RPMI8226 (cell line): ENCODE measurements around the gene CHD5.

ENCODE experiments used
- DNase-seq: peaks from one replicate; pipeline ENCODE4 v3.0.0-alpha.2; 2015

Gene CHD5

GRCh38 chr1:6108937-6109614, 71.0 kb downstream of the CHD5 start:
- peak; percentile 77 for DNase-seq

DNA sequence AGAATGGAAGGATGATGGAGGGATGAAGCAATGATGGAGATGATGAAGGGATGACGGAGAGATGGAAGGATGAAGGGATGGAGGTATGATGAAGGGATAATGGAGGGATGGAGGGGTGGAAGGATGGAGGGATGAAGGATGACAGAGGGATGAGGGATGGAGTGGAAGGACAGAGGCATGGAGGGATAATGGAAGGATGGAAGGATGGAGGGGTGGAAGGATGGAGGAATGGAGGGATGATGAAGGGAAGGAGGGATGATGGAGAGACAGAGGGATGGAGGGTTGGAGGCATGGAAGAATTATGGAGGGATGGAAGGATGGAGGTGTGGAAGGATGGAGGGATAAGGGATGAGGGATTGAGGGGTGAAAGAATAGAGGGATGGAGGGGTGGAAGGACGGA, 71.6 kb downstream of the CHD5 start:
- no peak for DNase-seq

DNA sequence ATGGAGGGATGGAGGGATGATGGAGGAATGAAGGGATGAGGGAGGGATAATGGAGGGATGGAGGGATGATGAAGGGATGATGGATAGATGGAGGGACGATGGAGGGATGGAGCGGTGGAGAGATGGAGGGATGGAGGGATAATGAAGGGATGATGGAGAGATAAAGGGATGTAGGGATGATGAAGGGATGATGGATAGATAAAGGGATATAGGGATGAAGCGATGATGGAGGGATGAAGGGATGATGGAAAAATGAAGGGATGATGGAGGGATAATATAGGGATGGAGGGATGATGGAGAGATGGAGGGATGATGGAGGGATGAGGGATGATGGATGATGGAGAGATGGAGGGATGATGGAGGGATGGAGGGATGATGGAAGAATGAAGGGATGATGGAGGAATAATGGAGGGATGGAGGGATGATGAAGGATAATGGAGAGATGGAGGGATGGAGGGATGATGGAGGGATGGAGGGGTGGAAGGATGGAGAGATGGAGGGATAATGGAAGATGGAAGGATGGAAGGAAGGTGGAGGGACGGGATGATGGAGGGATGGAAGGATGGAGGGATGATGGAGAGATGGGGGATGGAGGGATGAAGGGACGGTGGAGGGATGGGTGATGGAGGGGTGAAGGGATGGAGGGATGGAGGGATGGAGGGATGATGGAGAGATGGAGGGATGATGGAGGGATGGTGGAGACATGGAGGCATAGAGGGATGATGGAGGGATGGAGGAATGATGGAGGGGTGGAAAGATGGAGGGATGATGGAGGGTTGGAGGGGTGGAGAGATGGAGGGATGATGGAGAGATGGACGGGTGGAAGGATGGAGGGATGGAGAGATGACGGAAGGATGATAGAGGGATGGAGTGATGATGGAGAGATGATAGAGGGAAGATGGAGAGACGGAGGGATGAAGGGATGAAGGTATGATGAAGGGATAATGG, 72.4 kb downstream of the CHD5 start:
- no peak for DNase-seq

- DNase-seq: no peak
These were observed 73.1 kb downstream of the CHD5 start for GRCh38 chr1:6106977-6107376.

DNA sequence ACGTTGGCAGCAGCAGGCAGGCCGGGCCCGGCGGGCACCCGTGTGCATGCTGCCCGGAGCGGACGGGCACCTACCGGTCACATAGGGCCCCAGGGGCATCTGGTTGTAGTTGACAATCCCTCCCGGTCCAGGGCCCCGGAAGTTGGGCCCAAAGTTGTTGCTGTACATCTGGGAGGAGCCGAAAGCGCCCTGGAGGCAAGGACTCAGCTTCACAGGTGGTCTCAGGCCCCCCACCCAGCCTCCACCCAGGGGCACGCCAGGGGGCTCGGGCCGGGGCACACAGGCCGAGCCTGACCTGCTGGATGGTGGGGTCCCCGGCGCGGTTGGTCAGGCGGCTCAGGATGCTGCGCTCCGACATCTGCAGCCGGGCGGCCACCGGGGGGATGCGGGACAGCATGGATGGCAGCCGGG, 73.8 kb downstream of the CHD5 start:
- no peak for DNase-seq

DNA sequence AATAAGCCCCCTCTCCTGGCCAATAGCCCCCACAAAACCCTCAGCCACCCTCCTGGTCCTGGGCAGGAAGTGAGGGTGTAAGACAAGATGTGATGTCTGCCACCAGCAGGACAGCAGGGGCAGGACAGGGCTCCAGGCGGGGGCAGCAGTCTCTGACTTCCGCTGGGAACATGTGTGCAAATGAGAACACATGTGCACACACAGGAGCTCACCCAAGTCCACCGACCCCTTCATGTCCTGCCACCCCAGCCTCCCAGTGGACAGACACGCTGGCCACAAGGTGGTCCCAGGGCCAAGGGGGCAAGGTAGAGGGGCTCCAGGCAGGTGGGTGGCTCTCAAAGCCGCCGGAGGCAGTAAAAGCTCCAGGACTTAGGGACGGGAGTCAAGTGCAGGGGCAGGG, 74.4 kb downstream of the CHD5 start:
- DNase-seq: peak; percentile 42

- peak; percentile 78 for DNase-seq
These were observed 74.9 kb downstream of the CHD5 start for GRCh38 chr1:6105218-6105679.

DNA sequence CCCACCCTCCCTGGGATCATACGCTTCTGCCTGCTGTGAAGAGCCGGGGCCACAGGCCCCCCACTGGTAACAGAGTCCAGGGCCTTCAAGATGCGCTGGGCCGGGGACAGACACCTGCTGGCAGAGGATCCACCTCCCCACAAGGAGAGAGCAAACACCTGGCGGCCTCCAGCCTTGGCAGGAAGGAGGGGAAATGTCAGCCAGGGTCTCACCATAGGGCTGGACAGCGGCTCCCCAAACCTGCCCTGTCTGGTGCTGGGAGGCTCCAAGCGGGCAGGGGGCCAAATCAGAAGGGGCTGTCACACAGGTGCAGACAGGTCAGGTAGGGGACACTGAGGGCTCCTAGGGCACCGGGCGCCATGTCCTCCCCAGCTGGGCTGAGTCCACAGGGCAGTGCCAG, 75.5 kb downstream of the CHD5 start:
- DNase-seq: peak; percentile 68

DNA sequence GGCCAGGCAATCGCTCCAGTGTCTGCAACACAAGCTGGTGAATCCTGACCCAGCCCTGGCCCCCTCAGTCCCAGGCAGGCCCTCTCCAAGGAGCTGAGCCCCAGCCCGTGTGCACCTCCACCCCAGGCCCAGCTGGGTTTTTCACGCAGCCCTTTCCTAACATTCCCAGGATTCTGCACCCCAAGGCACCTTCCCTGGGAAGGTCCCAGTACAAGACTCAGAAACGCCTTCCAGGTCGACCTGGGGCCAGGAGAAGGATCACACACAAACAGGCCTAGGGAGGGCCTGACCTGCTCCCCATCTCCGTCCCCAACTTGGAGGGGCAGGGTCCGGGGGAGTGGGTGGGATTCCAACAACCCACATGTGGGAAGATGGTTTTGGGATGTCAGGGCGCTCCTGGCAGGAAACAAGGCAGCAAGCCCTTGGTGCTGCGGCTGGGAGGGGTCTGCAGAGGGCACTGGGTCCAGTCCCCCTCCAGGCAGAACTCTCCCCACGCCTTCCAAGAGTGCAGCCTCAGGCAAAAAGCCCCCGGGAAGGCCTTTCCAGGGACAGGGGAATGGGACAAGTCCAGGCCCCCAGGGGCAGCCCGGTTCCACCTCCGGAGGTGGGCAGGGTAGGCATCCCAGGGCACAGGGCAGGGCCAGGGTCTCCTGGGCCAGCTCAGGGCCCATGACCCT, 76.1 kb downstream of the CHD5 start:
- no peak for DNase-seq

- no peak for DNase-seq
These were observed 76.8 kb downstream of the CHD5 start for GRCh38 chr1:6103111-6103853.

- no peak for DNase-seq
These were observed 77.6 kb downstream of the CHD5 start for GRCh38 chr1:6102532-6102845.

DNA sequence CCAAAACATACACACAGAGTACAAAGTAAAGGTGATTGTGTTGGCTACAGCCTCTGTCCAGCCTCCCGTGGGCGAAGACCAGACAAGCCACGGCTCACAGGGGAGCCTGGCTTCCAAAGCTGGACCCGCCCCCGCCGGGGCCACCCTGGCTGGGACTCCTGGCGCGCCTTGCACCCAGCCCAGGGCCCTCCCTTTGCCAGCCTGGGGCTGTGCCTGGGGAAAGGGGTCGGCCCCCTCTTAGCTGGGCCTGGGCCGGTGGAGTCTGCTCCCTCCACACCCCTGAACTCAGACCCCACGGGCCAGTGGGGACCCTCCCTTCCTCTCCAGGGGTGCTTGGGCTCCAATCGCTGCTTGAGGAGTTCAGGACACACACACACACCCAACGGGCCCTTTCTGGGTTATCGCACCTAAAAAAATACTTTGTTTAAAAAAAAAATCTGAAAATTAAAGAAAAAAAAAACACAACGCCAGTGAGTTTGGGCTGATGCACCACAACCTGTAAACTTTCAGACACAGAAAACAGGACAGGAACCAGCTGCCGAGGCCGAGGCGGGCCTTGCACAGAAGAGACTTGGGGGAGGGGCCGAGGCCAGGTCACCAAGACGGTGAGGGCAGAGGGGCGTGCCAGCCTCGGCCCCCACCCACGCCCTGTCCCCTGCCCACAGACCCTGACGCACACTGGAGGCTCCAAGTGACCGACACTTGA, 78.1 kb downstream of the CHD5 start:
- peak; percentile 49 for DNase-seq

DNA sequence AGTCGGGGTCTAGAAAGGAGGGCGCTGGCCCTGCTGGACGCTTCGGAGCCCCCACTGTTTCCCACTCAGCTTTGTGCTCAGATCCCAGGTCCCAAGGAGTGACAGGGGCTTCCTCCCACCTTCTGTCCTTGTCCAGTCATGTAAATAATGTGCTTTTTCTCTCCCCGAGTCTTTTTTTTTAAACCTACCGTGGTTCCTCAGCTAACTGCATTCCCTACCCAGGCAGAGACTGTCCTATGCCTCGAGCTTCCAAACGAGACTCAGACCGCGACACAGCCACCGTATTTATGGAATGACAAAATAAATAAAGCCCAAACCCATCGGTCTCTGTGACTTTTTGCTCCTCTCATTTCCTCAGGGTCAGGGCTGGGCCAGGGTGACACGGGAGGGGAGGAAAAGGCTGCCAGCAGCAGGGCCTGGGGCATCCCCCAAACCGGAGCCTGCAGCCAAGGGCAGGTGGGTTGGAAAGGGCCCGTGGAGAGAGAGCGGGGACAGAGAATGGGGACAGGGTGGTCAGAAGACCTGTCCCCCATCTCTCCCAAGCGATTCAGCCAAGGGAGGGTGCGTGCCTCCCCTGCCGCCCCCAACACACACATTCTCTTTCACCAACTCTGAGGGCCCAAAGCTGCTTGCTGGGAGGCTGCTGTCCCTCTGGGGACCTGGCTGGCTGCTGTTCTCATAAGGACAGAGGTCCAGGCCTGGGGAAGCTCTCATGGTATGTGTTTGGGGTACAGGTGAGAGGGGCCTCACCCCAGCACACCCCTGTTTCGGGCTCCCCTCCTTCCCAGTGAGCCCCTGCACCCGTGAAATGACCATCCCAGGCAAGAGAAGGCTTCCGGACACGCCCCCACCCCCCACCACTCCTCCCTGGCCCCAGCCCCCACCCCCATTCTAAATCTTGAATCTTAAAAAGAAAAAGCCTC, 79.0 kb downstream of the CHD5 start:
- DNase-seq: no peak

DNA sequence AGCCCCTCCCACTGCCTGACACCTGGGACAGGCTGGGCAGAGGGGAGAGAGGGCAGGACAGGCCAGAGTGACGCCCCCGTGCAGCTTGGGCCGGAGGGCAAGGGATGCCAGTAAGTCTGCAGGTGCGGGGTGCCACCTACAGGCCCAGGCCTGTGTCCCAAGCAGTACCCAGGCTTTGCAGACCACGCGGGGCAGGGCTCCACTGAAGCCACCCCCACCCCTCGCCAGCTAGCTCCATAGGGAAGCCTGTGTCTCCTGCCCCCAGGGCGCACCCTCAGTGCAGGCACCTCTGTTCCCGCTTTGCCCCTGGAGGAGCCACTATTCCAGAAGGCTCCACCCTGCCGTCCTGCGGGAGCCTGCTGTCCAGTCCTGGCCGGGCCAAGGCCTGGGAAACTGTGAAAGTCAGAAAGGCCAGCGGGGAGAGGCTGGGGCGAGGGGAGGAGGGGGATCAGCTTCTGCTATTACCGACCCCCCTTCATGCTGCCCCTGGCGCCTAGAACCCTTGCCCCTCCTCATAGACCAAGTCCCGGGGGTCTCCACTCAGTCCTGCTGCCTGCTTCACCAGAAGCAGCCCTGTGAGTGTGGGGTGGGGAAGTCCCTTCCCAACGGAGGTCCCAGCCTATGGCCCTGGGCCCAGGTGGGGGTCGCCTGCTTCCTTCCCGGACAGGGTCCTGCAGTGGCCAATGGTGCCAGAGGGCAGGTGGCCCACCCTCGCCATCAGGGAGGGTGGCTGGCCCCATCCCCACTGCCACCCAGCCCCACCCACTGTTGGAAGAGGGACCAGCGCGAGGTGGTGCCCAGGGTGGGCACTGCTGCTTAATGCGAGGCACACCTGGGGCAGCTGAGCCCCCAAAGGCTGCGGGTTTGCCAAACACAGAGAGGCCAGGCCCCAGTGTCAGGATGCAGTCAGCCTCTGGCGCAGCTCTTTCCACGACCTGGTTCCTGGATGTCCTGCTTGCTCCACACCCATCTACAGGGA, 80.0 kb downstream of the CHD5 start:
- peak; percentile 22 for DNase-seq

DNA sequence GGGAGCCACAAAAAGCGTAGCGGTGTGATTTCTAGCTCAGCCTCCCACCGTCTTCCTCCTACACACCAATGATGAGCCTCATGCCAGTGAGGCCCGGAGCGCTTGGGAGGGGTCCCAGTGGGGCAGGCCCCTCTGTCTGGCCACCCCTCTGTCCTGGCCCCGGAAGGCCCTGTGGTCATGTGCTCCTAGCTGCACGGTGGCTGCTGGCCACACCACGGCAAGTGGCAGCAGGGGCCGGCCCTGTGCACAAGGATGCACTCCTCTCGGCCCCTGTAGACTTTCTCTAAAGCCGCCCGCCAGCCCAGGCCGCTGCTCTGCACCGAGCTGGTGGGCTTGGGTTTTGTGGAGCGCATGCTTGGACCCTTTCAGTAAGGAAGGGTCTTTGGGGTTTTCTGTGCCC, 80.8 kb downstream of the CHD5 start:
- DNase-seq: no peak

GRCh38 chr1:6098303-6099215, 81.6 kb downstream of the CHD5 start:
- DNase-seq: no peak

GRCh38 chr1:6097824-6098223, 82.3 kb downstream of the CHD5 start:
- no peak for DNase-seq

DNA sequence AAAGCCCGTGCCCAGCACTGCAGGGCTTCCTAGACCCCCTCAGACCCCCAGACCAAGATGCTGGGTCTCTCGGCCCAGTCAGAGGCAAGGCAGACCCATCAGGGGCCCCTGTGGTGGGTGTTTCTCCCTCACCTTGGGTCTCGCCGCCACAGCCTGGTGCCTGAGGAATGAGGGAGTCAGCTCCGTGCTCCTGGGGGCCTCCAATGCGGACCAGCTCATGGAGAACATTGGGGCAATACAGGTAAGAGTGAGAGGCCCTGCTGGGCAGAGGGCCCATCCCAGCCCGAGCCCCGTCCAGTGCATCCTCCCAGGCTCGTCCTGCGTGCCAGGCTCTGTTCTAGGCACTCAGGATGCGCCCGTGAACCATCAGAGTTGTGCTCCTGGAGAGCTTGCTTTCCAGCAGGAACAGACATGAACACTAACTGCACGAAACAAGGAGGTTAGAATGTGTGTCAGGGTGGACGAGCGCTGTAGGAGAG, 83.0 kb downstream of the CHD5 start:
- no peak for DNase-seq
